ENCODE results near the gene ADCY2.

DNA sequence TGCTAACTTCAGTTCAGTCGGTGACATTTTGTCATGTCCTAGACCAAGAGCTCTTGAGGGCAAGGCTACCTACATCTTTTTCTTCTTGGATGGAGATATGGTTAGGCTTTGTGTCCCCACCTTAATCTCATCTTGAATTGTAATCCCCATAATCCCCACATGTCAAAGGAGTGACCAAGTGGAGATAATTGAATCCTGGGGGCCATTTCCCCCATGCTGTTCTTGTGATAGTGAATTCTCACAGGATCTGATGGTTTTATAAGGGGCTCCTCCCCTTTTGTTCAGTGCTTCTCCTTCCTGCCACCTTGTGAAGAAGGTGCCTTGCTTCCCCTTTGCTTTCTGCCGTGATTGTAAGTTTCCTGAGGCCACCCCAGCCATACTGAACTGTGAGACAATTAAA is 457.1 kb downstream of the ADCY2 start:
- TF ChIP-seq, protein P1, sequence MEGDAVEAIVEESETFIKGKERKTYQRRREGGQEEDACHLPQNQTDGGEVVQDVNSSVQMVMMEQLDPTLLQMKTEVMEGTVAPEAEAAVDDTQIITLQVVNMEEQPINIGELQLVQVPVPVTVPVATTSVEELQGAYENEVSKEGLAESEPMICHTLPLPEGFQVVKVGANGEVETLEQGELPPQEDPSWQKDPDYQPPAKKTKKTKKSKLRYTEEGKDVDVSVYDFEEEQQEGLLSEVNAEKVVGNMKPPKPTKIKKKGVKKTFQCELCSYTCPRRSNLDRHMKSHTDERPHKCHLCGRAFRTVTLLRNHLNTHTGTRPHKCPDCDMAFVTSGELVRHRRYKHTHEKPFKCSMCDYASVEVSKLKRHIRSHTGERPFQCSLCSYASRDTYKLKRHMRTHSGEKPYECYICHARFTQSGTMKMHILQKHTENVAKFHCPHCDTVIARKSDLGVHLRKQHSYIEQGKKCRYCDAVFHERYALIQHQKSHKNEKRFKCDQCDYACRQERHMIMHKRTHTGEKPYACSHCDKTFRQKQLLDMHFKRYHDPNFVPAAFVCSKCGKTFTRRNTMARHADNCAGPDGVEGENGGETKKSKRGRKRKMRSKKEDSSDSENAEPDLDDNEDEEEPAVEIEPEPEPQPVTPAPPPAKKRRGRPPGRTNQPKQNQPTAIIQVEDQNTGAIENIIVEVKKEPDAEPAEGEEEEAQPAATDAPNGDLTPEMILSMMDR (optimal IDR thresholded peaks at IDR 0.05 in 1 of 3, IDR thresholded peaks at IDR 0.05 in 1 of 3, conservative IDR thresholded peaks at IDR 0.05 in 1 of 3; ENCODE audit: extremely low read depth in 1 of 3, insufficient read depth in 2 of 3, low read length in 3 of 3): no peak
- no peak for TF ChIP-seq EZH2 (IDR thresholded peaks at IDR 0.05; ENCODE audit: low read length)

Data from keratinocyte (primary cell).